Measurements from ENCODE around the gene CALN1. TPM values are rescaled to one million over a fixed set of nuclear protein-coding genes. Genes with fewer than 3 reads are reported as not detected.
A peak's percentile ranks its signal among the peaks of the same experiment; 100 is the strongest.

Gene CALN1
- total and polyA plus RNA-seq, 3 donors from 2014 or later: 4.3 to 6.2 (median 4.4) TPM

GRCh38 chr7:72437610-72438009, 25.5 kb upstream of the CALN1 start:
- Histone ChIP-seq H3K36me3 (ENCODE audit: low read depth, missing control alignments) (no peaks in the 10 kb centered on the region), H3K9me3 (no peaks in the 10 kb centered on the region), H3K4me3 (no peak overlapping the region), H3K4me1 (no peaks in the 10 kb centered on the region), H3K27ac (no peak overlapping the region), H3K27me3 (no peaks in the 10 kb centered on the region)
- TF ChIP-seq CTCF (IDR thresholded peaks at IDR 0.05): no peak
- TF ChIP-seq POLR2A (IDR thresholded peaks at IDR 0.05): no peak
- intact Hi-C loops (cut with DNase I; ENCODE audit: low total_unique reads): no loop called here
- no peak for DNase-seq

- TF ChIP-seq POLR2A (IDR thresholded peaks at IDR 0.05) (no peak), CTCF (IDR thresholded peaks at IDR 0.05) (no peak)
- WGBS, 2 donors: 67 to 76% methylated on average over 2 of the region's 2 CpGs
- no peak overlapping the region for H3K27ac ChIP-seq
- no peak for DNase-seq
- H3K4me1 ChIP-seq: no peaks in the 10 kb centered on the region
- no peaks in the 10 kb centered on the region for H3K27me3 ChIP-seq
- H3K4me3 ChIP-seq: no peak overlapping the region
- H3K36me3 ChIP-seq (ENCODE audit: low read depth, missing control alignments): no peaks in the 10 kb centered on the region
- intact Hi-C loops (cut with DNase I; ENCODE audit: low total_unique reads): no loop called here
- H3K9me3 ChIP-seq: no peaks in the 10 kb centered on the region
Observed at GRCh38 chr7:72437061-72437585, 25.0 kb upstream of the CALN1 start.

GRCh38 chr7:72435925-72436480, 23.9 kb upstream of the CALN1 start:
- H3K27me3 ChIP-seq: no peaks in the 10 kb centered on the region
- DNase-seq: no peak
- no peaks in the 10 kb centered on the region for H3K36me3 ChIP-seq (ENCODE audit: low read depth, missing control alignments)
- H3K27ac ChIP-seq: no peak overlapping the region
- intact Hi-C loops (cut with DNase I; ENCODE audit: low total_unique reads): no loop called here
- 43 to 49% methylated on average over 5 of the region's 5 CpGs for WGBS, 2 donors
- no peaks in the 10 kb centered on the region for H3K9me3 ChIP-seq
- no peak overlapping the region for H3K4me3 ChIP-seq
- no peaks in the 10 kb centered on the region for H3K4me1 ChIP-seq
- TF ChIP-seq CTCF (IDR thresholded peaks at IDR 0.05): no peak
- no peak for TF ChIP-seq POLR2A (IDR thresholded peaks at IDR 0.05)

GRCh38 chr7:72435366-72435765, 23.2 kb upstream of the CALN1 start:
- DNase-seq: peak; percentile 28
- Histone ChIP-seq H3K36me3 (ENCODE audit: low read depth, missing control alignments) (no peaks in the 10 kb centered on the region), H3K9me3 (no peaks in the 10 kb centered on the region), H3K27ac (no peak overlapping the region), H3K4me1 (no peaks in the 10 kb centered on the region), H3K4me3 (no peak overlapping the region), H3K27me3 (no peaks in the 10 kb centered on the region)
- intact Hi-C loops (cut with DNase I; ENCODE audit: low total_unique reads): no loop called here
- 33 to 44% methylated on average over 15 of the region's 15 CpGs for WGBS, 2 donors
- TF ChIP-seq POLR2A (IDR thresholded peaks at IDR 0.05) (no peak), CTCF (IDR thresholded peaks at IDR 0.05) (no peak)

- H3K4me1 ChIP-seq: no peaks in the 10 kb centered on the region
- no peaks in the 10 kb centered on the region for H3K9me3 ChIP-seq
- H3K36me3 ChIP-seq (ENCODE audit: low read depth, missing control alignments): no peaks in the 10 kb centered on the region
- no peaks in the 10 kb centered on the region for H3K27me3 ChIP-seq
- intact Hi-C loops (cut with DNase I; ENCODE audit: low total_unique reads): no loop called here
- no peak overlapping the region for H3K27ac ChIP-seq
- WGBS, 2 donors: 61 to 76% methylated on average over 7 of the region's 7 CpGs
- no peak overlapping the region for H3K4me3 ChIP-seq
- DNase-seq: peak; percentile 47
- TF ChIP-seq CTCF (IDR thresholded peaks at IDR 0.05) (no peak), POLR2A (IDR thresholded peaks at IDR 0.05) (no peak)
Observed at GRCh38 chr7:72430531-72430930, 18.4 kb upstream of the CALN1 start.
